ENCODE measurements around the gene PGM5.

- TF ChIP-seq CTCF (conservative IDR thresholded peaks at IDR 0.05) = no peak
- no peak for TF ChIP-seq EZH2 (IDR thresholded peaks at IDR 0.05; ENCODE audit: low read depth)
These were observed 117.4 kb downstream of the PGM5 start for GRCh38 chr9:68473790-68474189.
